Measurements from ENCODE around the gene CDHR2.

DNA sequence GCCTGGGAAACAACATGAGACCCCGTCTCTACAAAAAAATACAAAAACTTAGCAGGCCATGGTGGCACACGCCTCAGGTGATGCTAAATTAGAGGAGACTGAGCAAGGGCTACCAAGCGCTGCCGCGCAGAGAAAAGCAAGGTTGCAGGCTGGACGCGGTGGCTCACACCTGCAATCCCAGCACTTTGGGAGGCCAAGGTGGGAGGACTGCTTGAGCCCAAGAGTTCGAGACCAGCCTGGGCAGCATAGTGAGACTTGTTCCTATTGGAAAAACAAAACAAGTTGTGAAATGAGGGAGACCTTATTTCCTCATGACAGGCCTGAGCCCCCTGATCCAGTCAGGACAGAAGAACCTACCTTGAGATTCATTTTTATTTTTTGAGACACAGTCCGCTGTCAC is 23.5 kb upstream of the CDHR2 start:
- no peak for TF ChIP-seq POLR2A (IDR thresholded peaks at IDR 0.05)
- TF ChIP-seq, protein P1, sequence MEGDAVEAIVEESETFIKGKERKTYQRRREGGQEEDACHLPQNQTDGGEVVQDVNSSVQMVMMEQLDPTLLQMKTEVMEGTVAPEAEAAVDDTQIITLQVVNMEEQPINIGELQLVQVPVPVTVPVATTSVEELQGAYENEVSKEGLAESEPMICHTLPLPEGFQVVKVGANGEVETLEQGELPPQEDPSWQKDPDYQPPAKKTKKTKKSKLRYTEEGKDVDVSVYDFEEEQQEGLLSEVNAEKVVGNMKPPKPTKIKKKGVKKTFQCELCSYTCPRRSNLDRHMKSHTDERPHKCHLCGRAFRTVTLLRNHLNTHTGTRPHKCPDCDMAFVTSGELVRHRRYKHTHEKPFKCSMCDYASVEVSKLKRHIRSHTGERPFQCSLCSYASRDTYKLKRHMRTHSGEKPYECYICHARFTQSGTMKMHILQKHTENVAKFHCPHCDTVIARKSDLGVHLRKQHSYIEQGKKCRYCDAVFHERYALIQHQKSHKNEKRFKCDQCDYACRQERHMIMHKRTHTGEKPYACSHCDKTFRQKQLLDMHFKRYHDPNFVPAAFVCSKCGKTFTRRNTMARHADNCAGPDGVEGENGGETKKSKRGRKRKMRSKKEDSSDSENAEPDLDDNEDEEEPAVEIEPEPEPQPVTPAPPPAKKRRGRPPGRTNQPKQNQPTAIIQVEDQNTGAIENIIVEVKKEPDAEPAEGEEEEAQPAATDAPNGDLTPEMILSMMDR (IDR thresholded peaks at IDR 0.05), result no peak

Measured in heart left ventricle (tissue), 13 donors.